Measurements from ENCODE around the gene ATP6V0C. TPM values are rescaled to one million over a fixed set of nuclear protein-coding genes. Genes with fewer than 3 reads are reported as not detected.
"Not testable (repeated sequence)": the region's sequence is repeated elsewhere in the genome, so short reads cannot be mapped to it uniquely, and the experiment has no call there.

Gene ATP6V0C
- total and polyA plus RNA-seq, 2 of the 13 experiments (the other 11 are each of a cell fraction or from before 2014, with no cell fraction given) = 10.4 to 20.1 TPM

DNA sequence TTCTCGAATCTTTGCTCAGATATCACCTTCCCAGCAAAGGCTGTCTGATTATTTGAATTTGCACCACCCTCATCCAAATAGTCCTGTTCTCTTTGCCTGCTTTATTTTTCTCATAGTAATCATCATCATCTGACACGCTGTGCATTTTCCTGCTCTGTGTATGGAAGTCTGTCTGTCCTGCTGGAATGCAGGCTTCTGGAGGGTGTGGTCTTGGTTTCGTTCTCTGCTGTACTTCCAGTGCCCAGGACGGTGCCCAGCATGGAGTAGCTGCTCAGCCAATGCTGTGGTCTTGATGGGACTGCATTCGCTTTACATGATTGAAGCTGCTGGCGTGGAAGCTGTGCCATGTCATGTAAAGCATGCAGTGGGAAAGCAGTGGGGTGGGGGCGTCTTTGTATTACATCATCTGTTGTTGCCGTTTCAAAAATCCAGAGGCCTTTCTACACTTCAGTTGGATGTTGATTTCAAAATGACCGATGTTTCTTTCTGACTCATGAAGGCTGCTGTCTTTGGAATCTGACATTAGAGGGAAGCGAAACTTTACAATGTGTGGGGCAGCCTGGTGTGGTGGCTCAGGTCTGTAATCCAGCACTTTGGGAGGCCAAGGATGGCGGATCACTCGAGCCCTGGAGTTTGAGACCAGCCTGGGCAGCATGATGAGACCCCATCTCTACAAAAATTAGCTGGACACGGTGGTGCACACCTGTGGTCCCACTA is 41.1 kb downstream of the ATP6V0C start:
- FAIRE-seq; H3K27me3 ChIP-seq (ENCODE audit: control insufficient read depth in 1 of 2, insufficient read depth in 2 of 2, low read length in 2 of 2); ATAC-seq; DNase-seq (ENCODE audit: low spot score); intact Hi-C loops (cut with micrococcal nuclease; ENCODE audit: unreplicated experiment); H3K79me2 ChIP-seq (ENCODE audit: insufficient read depth, low read length); H3K9ac ChIP-seq (ENCODE audit: insufficient read depth, low read depth, low read length); POLR2A ChIA-PET; H3K4me3 ChIP-seq (replicated peaks in 1 of 3; ENCODE audit: insufficient read depth in 1 of 3, low read depth in 2 of 3, low read length in 3 of 3); CTCF ChIA-PET (ENCODE audit: low intra/inter-chr PET ratio, low total read pairs); H4K20me1 ChIP-seq (ENCODE audit: insufficient read depth, low read length); H3K36me3 ChIP-seq (replicated peaks in 1 of 2; ENCODE audit: control insufficient read depth in 1 of 2, insufficient read depth in 2 of 2, low read length in 2 of 2); H2AFZ ChIP-seq (ENCODE audit: low read length); H3K9me3 ChIP-seq (ENCODE audit: low read length); H3K27ac ChIP-seq (ENCODE audit: extremely low read length, insufficient read depth, low read length); in situ Hi-C loops (cut with HindIII; ENCODE audit: extremely low pct_ligation_motif_present, low pct_unique_long_range_greater_than_20kb); BruUV-seq (replicated peaks); H3K4me2 ChIP-seq (ENCODE audit: low read depth, low read length); H3K4me1 ChIP-seq (ENCODE audit: insufficient read depth, low read length): not testable (repeated sequence)
- 80% methylated on average over 1 of the region's 13 CpGs for WGBS (ENCODE audit: low lambda C conversion rate)

DNA sequence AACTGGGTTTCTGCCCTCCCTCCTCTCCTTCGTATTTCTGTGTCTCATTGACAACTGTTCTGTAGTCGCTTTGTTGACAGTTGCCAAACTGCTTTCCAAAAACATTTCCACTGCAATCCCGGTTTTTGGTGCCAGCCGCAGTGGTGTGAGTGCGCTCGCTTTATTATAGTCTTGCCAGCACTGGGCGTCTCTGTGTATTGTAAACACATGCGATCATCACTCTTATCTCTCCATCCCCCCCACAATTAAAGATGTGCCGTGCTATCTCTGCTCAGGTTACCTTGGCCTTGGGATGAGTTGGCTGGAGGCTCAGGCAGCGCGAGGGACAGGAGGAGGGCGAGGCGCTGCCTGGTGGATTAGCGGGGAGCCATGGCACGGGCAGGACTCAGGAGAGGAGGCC is 43.4 kb downstream of the ATP6V0C start:
- intact Hi-C loops (cut with micrococcal nuclease; ENCODE audit: unreplicated experiment); FAIRE-seq; H3K79me2 ChIP-seq (ENCODE audit: insufficient read depth, low read length); H3K9ac ChIP-seq (ENCODE audit: insufficient read depth, low read depth, low read length); ATAC-seq; in situ Hi-C loops (cut with HindIII; ENCODE audit: extremely low pct_ligation_motif_present, low pct_unique_long_range_greater_than_20kb); H3K27ac ChIP-seq (ENCODE audit: extremely low read length, insufficient read depth, low read length); CTCF ChIA-PET (ENCODE audit: low intra/inter-chr PET ratio, low total read pairs); H3K4me3 ChIP-seq (replicated peaks in 1 of 3; ENCODE audit: insufficient read depth in 1 of 3, low read depth in 2 of 3, low read length in 3 of 3); H3K27me3 ChIP-seq (ENCODE audit: control insufficient read depth in 1 of 2, insufficient read depth in 2 of 2, low read length in 2 of 2); DNase-seq (ENCODE audit: low spot score); H2AFZ ChIP-seq (ENCODE audit: low read length); H3K36me3 ChIP-seq (replicated peaks in 1 of 2; ENCODE audit: control insufficient read depth in 1 of 2, insufficient read depth in 2 of 2, low read length in 2 of 2); POLR2A ChIA-PET; H3K9me3 ChIP-seq (ENCODE audit: low read length); H4K20me1 ChIP-seq (ENCODE audit: insufficient read depth, low read length); BruUV-seq (replicated peaks); H3K4me2 ChIP-seq (ENCODE audit: low read depth, low read length); H3K4me1 ChIP-seq (ENCODE audit: insufficient read depth, low read length): not testable (repeated sequence)
- WGBS (ENCODE audit: low lambda C conversion rate) = 95% methylated on average over 4 of the region's 15 CpGs

DNA sequence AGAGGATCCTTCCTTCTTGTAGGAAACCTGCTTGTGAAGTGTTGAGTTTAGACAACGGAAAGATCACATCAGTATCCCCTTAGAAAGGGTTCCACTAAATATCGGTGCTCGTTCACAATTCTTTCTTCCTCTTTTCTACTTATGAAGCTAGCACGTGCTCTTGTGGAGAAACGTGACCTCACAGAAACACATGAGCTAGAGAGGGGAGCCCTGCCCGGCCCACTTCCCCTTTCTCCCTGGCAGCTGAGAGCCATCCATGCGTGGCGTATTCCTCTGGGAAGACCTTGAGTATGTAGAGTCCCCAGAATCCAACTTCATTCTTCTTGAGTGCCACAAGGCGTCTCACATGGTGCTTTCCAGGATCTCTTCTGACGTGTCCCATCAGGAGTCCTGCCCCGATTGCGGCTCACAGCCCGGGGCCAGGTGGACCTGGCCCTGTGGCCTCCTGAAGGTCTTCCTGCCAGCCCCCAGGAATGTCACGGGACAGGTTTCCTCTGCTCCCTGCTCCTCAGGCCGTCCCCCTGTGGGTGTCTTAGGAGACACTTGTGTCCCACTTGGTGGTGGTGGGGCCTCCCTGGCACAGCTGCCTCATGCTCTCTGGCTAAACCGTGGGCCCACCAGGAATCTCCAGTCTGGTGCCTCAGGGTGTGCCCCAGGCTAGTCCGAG is 46.5 kb downstream of the ATP6V0C start:
- ATAC-seq = not testable (repeated sequence)

More for the DNA sequence above, 46.5 kb downstream of the ATP6V0C start:
- H2AFZ ChIP-seq (ENCODE audit: low read length); H4K20me1 ChIP-seq (ENCODE audit: insufficient read depth, low read length); in situ Hi-C loops (cut with HindIII; ENCODE audit: extremely low pct_ligation_motif_present, low pct_unique_long_range_greater_than_20kb); H3K9ac ChIP-seq (ENCODE audit: insufficient read depth, low read depth, low read length); H3K4me1 ChIP-seq (ENCODE audit: insufficient read depth, low read length); H3K36me3 ChIP-seq (replicated peaks in 1 of 2; ENCODE audit: control insufficient read depth in 1 of 2, insufficient read depth in 2 of 2, low read length in 2 of 2); FAIRE-seq; DNase-seq (ENCODE audit: low spot score); H3K27me3 ChIP-seq (ENCODE audit: control insufficient read depth in 1 of 2, insufficient read depth in 2 of 2, low read length in 2 of 2); H3K27ac ChIP-seq (ENCODE audit: extremely low read length, insufficient read depth, low read length); BruUV-seq (replicated peaks); CTCF ChIA-PET (ENCODE audit: low intra/inter-chr PET ratio, low total read pairs); intact Hi-C loops (cut with micrococcal nuclease; ENCODE audit: unreplicated experiment); H3K4me2 ChIP-seq (ENCODE audit: low read depth, low read length); H3K79me2 ChIP-seq (ENCODE audit: insufficient read depth, low read length); POLR2A ChIA-PET; H3K9me3 ChIP-seq (ENCODE audit: low read length); H3K4me3 ChIP-seq (replicated peaks in 1 of 3; ENCODE audit: insufficient read depth in 1 of 3, low read depth in 2 of 3, low read length in 3 of 3): not testable (repeated sequence)
- WGBS (ENCODE audit: low lambda C conversion rate) = 97% methylated on average over 10 of the region's 17 CpGs
